H9 (cell line): ENCODE measurements around the gene TBC1D5. TPM values are rescaled to one million over a fixed set of nuclear protein-coding genes. Genes with fewer than 3 reads are reported as not detected.

Experiments
- DNase-seq: peaks from one replicate; pipeline ENCODE4 v3.0.0-alpha.2; 2017
- H2AFZ ChIP-seq: one replicate; pipeline ENCODE4 v1.6.1; 2013; ENCODE audit warnings: mild to moderate bottlenecking, low read length, control low read depth, moderate library complexity
- H2AK5ac ChIP-seq: 2 replicates; pipeline ENCODE4 v1.6.1; 2013; ENCODE audit warnings: low read length, control low read depth, mixed read lengths; ENCODE audit not compliant: insufficient read length
- H2BK120ac ChIP-seq: one replicate; pipeline ENCODE4 v1.6.1; 2013; ENCODE audit warnings: low read depth, mild to moderate bottlenecking, low read length, control low read depth, inconsistent platforms; ENCODE audit not compliant: poor library complexity, severe bottlenecking
- H2BK12ac ChIP-seq: 2 replicates; pipeline ENCODE4 v1.6.1; 2013; ENCODE audit warnings: low read length, control low read depth, mixed read lengths, low read depth; ENCODE audit not compliant: insufficient read length
- H2BK15ac ChIP-seq: 2 replicates; pipeline ENCODE4 v1.6.1; 2013; ENCODE audit warnings: low read depth, low read length, control low read depth
- H2BK20ac ChIP-seq: one replicate; pipeline ENCODE4 v1.6.1; 2013; ENCODE audit warnings: low read depth, mild to moderate bottlenecking, low read length, control low read depth, inconsistent platforms; ENCODE audit not compliant: poor library complexity, severe bottlenecking
- H2BK5ac ChIP-seq: 2 replicates; pipeline ENCODE4 v1.6.1; 2013; ENCODE audit warnings: low read length, control low read depth, mixed read lengths; ENCODE audit not compliant: insufficient read length
- H3K14ac ChIP-seq: 2 replicates; pipeline ENCODE4 v1.6.1; 2013; ENCODE audit warnings: low read length, control low read depth; ENCODE audit not compliant: insufficient read depth
- H3K18ac ChIP-seq: 2 replicates; pipeline ENCODE4 v1.6.1; 2013; ENCODE audit warnings: low read depth, mild to moderate bottlenecking, mixed read lengths, low read length, control low read depth; ENCODE audit not compliant: insufficient read length
- H3K23ac ChIP-seq: 2 replicates; pipeline ENCODE4 v1.6.1; 2013; ENCODE audit warnings: low read length, control low read depth, mixed read lengths, low read depth; ENCODE audit not compliant: insufficient read length
- H3K23me2 ChIP-seq: 2 replicates; pipeline ENCODE4 v1.6.1; 2013; ENCODE audit warnings: low read depth, mild to moderate bottlenecking, mixed read lengths, low read length, control low read depth; ENCODE audit not compliant: insufficient read length, poor library complexity, severe bottlenecking
- H3K27ac ChIP-seq: 2 replicates; pipeline ENCODE4 v1.5.1; 2013; ENCODE audit warnings: low read length, control low read depth, mixed read lengths, low read depth; ENCODE audit not compliant: insufficient read length
- H3K27me3 ChIP-seq: 2 replicates; pipeline ENCODE4 v1.6.1; 2013; ENCODE audit warnings: low read length, control low read depth, inconsistent platforms; ENCODE audit not compliant: insufficient read depth
- H3K4ac ChIP-seq: 2 replicates; pipeline ENCODE4 v1.6.1; 2013; ENCODE audit warnings: low read depth, mild to moderate bottlenecking, control low read depth, inconsistent platforms, low read length, moderate library complexity
- H3K4me1 ChIP-seq: 2 replicates; pipeline ENCODE4 v1.6.1; 2013; ENCODE audit warnings: low read length, control low read depth, inconsistent platforms; ENCODE audit not compliant: insufficient read depth
- H3K4me2 ChIP-seq: 2 replicates; pipeline ENCODE4 v1.6.1; 2013; ENCODE audit warnings: low read length, control low read depth, mixed read lengths; ENCODE audit not compliant: insufficient read length, insufficient read depth
- H3K56ac ChIP-seq: 2 replicates; pipeline ENCODE4 v1.6.1; 2013; ENCODE audit warnings: low read depth, mild to moderate bottlenecking, mixed read lengths, low read length, control low read depth; ENCODE audit not compliant: insufficient read length
- H3K79me1 ChIP-seq: 2 replicates; pipeline ENCODE4 v1.6.1; 2013; ENCODE audit warnings: low read depth, mild to moderate bottlenecking, moderate library complexity, low read length, control low read depth, inconsistent platforms; ENCODE audit not compliant: insufficient read depth, poor library complexity, severe bottlenecking
- H3K79me2 ChIP-seq: 2 replicates; pipeline ENCODE4 v1.6.1; 2013; ENCODE audit warnings: low read length, control low read depth, inconsistent platforms; ENCODE audit not compliant: insufficient read depth
- H3K9ac ChIP-seq: 2 replicates; pipeline ENCODE4 v1.6.1; 2013; ENCODE audit warnings: low read length, control low read depth, mixed read lengths; ENCODE audit not compliant: insufficient read length; ENCODE audit errors: extremely low read depth
- H3K9me3 ChIP-seq: one replicate; pipeline ENCODE4 v1.6.1; 2013; ENCODE audit warnings: low read depth, low read length, inconsistent platforms; ENCODE audit not compliant: control insufficient read depth
- H3T11ph ChIP-seq: one replicate; pipeline ENCODE4 v1.6.1; 2013; ENCODE audit warnings: mild to moderate bottlenecking, low read length, control low read depth, inconsistent platforms
- H4K20me1 ChIP-seq: one replicate; pipeline ENCODE4 v1.6.1; 2013; ENCODE audit not compliant: control insufficient read depth, insufficient read length, insufficient read depth
- H4K5ac ChIP-seq: 2 replicates; pipeline ENCODE4 v1.6.1; 2013; ENCODE audit warnings: low read depth, mild to moderate bottlenecking, mixed read lengths, low read length, control low read depth; ENCODE audit not compliant: insufficient read length
- H4K8ac ChIP-seq: replicated peaks from 2 replicates; pipeline ENCODE4 v1.6.1; 2013; ENCODE audit warnings: low read length, control low read depth, mixed read lengths, low read depth; ENCODE audit not compliant: insufficient read length
- H4K91ac ChIP-seq: 2 replicates; pipeline ENCODE4 v1.6.1; 2013; ENCODE audit warnings: low read depth, mild to moderate bottlenecking, moderate library complexity, mixed read lengths, low read length, control low read depth; ENCODE audit not compliant: insufficient read length
- H3K27ac Mint-ChIP-seq, 3 experiments: 2 replicates in 2 of 3; 3 replicates in 1 of 3; pipeline ENCODE4 v1.8.0; 2020 to 2021; ENCODE audit warnings: mixed read lengths in 3 of 3, mild to moderate bottlenecking in 1 of 3, moderate library complexity in 1 of 3
- H3K27me3 Mint-ChIP-seq: 2 replicates; pipeline ENCODE4 v1.8.0; 2021; ENCODE audit warnings: low read depth, mild to moderate bottlenecking, moderate library complexity, mixed read lengths
- H3K36me3 Mint-ChIP-seq, 3 experiments: 2 replicates in 2 of 3; 3 replicates in 1 of 3; pipeline ENCODE4 v1.8.0; 2020 to 2021; ENCODE audit warnings: low read depth in 3 of 3, mixed read lengths in 3 of 3; ENCODE audit not compliant: insufficient read depth in 1 of 3
- H3K4me1 Mint-ChIP-seq, 2 experiments: 2 replicates each; pipeline ENCODE4 v1.8.0; 2020; ENCODE audit warnings: mixed read lengths in 2 of 2
- H3K4me3 Mint-ChIP-seq, 2 experiments: 2 replicates in 1 of 2; 3 replicates in 1 of 2; pipeline ENCODE4 v1.8.0; 2020 to 2021; ENCODE audit warnings: mild to moderate bottlenecking in 2 of 2, mixed read lengths in 2 of 2, moderate library complexity in 1 of 2
- H3K9me3 Mint-ChIP-seq, 2 experiments: 2 replicates in 1 of 2; 3 replicates in 1 of 2; pipeline ENCODE4 v1.8.0; 2020; ENCODE audit warnings: mild to moderate bottlenecking in 2 of 2, mixed read lengths in 2 of 2, moderate library complexity in 1 of 2
- CTCF ChIP-seq: fragments of 200-600 bp; sonication (generic); conservative IDR thresholded peaks from 3 replicates; pipeline ENCODE4 v1.8.0; 2021; ENCODE audit warnings: antibody characterized with exemption, mild to moderate bottlenecking
- WGBS: extraction: QIAGEN DNeasy Blood & Tissue Kit; methylation state at CpG from one replicate; pipeline ENCODE4 v1.1.7; 2013; ENCODE audit warnings: missing lambda C conversion rate, low lambda C conversion rate, mixed read lengths; ENCODE audit not compliant: insufficient read length; ENCODE audit errors: extremely low coverage; 5-methylcytosine and 5-hydroxymethylcytosine counted together
- total RNA-seq: library from RNA; stranded (reverse); gene quantifications from 2 replicates; pipeline ENCODE4 v1.2.1, GENCODE V29; 2021

TBC1D5 gene
- total RNA-seq, 1 experiment from 2014 or later = 25.0 TPM

GRCh38 chr3:17515445-17516234 is 226.8 kb downstream of the TBC1D5 start:
- WGBS = no CpG with 5 or more reads among the region's 4 CpGs
- Mint-ChIP-seq H3K36me3 (no peaks in the 10 kb centered on the region), H3K27ac (no peak overlapping the region), H3K4me1 (peaks cover 13 to 16% of the 10 kb centered on the region in 2 experiments), H3K27me3 (no peaks in the 10 kb centered on the region), H3K4me3 (no peak overlapping the region), H3K9me3 (no peaks in the 10 kb centered on the region)
- Histone ChIP-seq H3T11ph (no peak overlapping the region), H3K4ac (no peak overlapping the region), H2BK12ac (no peak overlapping the region), H2BK120ac (no peak overlapping the region), H3K79me2 (no peaks in the 10 kb centered on the region), H2BK5ac (no peak overlapping the region), H2AFZ (no peak overlapping the region), H2BK20ac (no peak overlapping the region), H4K91ac (no peak overlapping the region), H4K20me1 (no peaks in the 10 kb centered on the region), H3K4me1 (no peaks in the 10 kb centered on the region), H3K23me2 (no peaks in the 10 kb centered on the region), H3K23ac (no peak overlapping the region), H3K27me3 (no peaks in the 10 kb centered on the region), H2BK15ac (no peak overlapping the region), H2AK5ac (no peak overlapping the region), H3K56ac (no peak overlapping the region), H4K8ac (no peak overlapping the region), H3K9ac (no peak overlapping the region), H4K5ac (no peak overlapping the region), H3K14ac (no peak overlapping the region), H3K18ac (no peak overlapping the region), H3K9me3 (no peaks in the 10 kb centered on the region), H3K27ac (no peak overlapping the region), H3K79me1 (no peaks in the 10 kb centered on the region), H3K4me2 (no peak overlapping the region)
- no peak for TF ChIP-seq CTCF
- no peak for DNase-seq
